HEK293 (cell line): ENCODE measurements around the gene CIAO2B.

Experiments used
- CTCF ChIA-PET: fragments of 350-600 bp; formaldehyde crosslinking; extraction: SDS; loops from one replicate; lab custom pipeline; 2021; ENCODE audit warnings: antibody characterized with exemption; lab: Yijun Ruan, JAX
- POLR2A ChIA-PET: fragments of 300-600 bp; formaldehyde crosslinking; extraction: SDS; loops from one replicate; lab custom pipeline; 2020; ENCODE audit warnings: antibody characterized with exemption, inconsistent platforms; lab: Yijun Ruan, JAX
- H3K27ac ChIP-seq: fragments of 200-500 bp; sonication (Bioruptor generic); 2 replicates; pipeline ENCODE4 v1.5.1; 2014; ENCODE audit warnings: low read depth, low read length, control low read depth, inconsistent platforms; ENCODE audit errors: extremely low read depth
- H3K36me3 ChIP-seq, 2 experiments: fragments of 200-500 bp in 1 of 2; sonication (Bioruptor generic) in 1 of 2; 1 replicate in 1 of 2; 2 replicates in 1 of 2; pipeline ENCODE4 v1.5.1; 2014 to 2017; ENCODE audit warnings: inconsistent platforms in 2 of 2, low read length in 2 of 2; ENCODE audit not compliant: control insufficient read depth in 2 of 2, insufficient read depth in 1 of 2
- H3K4me1 ChIP-seq: fragments of 200-500 bp; sonication (Bioruptor generic); 2 replicates; pipeline ENCODE4 v1.5.1; 2014; ENCODE audit warnings: mild to moderate bottlenecking, low read length, inconsistent platforms; ENCODE audit not compliant: control insufficient read depth, insufficient read depth
- H3K4me3 ChIP-seq: 2 replicates; pipeline ENCODE4 v1.5.1; 2011; ENCODE audit warnings: low read depth, mild to moderate bottlenecking, control low read depth, low read length, moderate library complexity
- H3K9me3 ChIP-seq: fragments of 200-500 bp; sonication (Bioruptor generic); 2 replicates; pipeline ENCODE4 v1.5.1; 2014; ENCODE audit warnings: low read depth, low read length, inconsistent platforms; ENCODE audit not compliant: control insufficient read depth, insufficient read depth
- TCF7L2 ChIP-seq: IDR thresholded peaks from 2 replicates; pipeline ENCODE4 v1.6.1; 2011; ENCODE audit warnings: low read depth, mild to moderate bottlenecking, inconsistent platforms, low read length, moderate library complexity, borderline replicate concordance
- ZFP41 ChIP-seq: fragments of 450-650 bp; formaldehyde crosslinking; IDR thresholded peaks from 2 replicates; pipeline ENCODE4 v1.5.1; 2016; ENCODE audit warnings: missing biosample characterization, missing genetic modification characterization, borderline replicate concordance
- ZNF121 ChIP-seq: fragments of 450-650 bp; formaldehyde crosslinking; IDR thresholded peaks from 2 replicates; pipeline ENCODE4 v1.5.1; 2016; ENCODE audit warnings: missing biosample characterization, missing genetic modification characterization
- ZNF266 ChIP-seq: fragments of 450-650 bp; formaldehyde crosslinking; IDR thresholded peaks from 2 replicates; pipeline ENCODE4 v1.5.1; 2016; ENCODE audit warnings: missing biosample characterization, missing genetic modification characterization, low read depth
- ZNF324 ChIP-seq: fragments of 450-650 bp; formaldehyde crosslinking; IDR thresholded peaks from 2 replicates; pipeline ENCODE4 v1.5.1; 2016; ENCODE audit warnings: missing biosample characterization, missing genetic modification characterization
- ZNF510 ChIP-seq: fragments of 450-650 bp; formaldehyde crosslinking; IDR thresholded peaks from 2 replicates; pipeline ENCODE4 v1.5.1; 2018; ENCODE audit warnings: mild to moderate bottlenecking, missing genetic modification characterization, missing biosample characterization; ENCODE audit not compliant: insufficient replicate concordance
- ZNF514 ChIP-seq: fragments of 450-650 bp; formaldehyde crosslinking; IDR thresholded peaks from 2 replicates; pipeline ENCODE4 v1.5.1; 2016; ENCODE audit warnings: missing biosample characterization, missing genetic modification characterization
- ZNF555 ChIP-seq: fragments of 450-650 bp; formaldehyde crosslinking; conservative IDR thresholded peaks from 2 replicates; pipeline ENCODE4 v1.5.1; 2017; ENCODE audit warnings: missing biosample characterization, mild to moderate bottlenecking, missing genetic modification characterization, inconsistent platforms
- ZNF670 ChIP-seq: fragments of 450-650 bp; formaldehyde crosslinking; IDR thresholded peaks from 2 replicates; pipeline ENCODE4 v1.5.1; 2016; ENCODE audit warnings: missing biosample characterization, missing genetic modification characterization, low read depth
- ZNF776 ChIP-seq: fragments of 450-650 bp; formaldehyde crosslinking; IDR thresholded peaks from 2 replicates; pipeline ENCODE4 v1.5.0; 2017; ENCODE audit warnings: missing biosample characterization, missing genetic modification characterization, borderline replicate concordance
- ZNF791 ChIP-seq: fragments of 450-650 bp; formaldehyde crosslinking; IDR thresholded peaks from 2 replicates; pipeline ENCODE4 v1.5.1; 2016; ENCODE audit warnings: missing biosample characterization, missing genetic modification characterization
- ZSCAN16 ChIP-seq: fragments of 450-650 bp; formaldehyde crosslinking; IDR thresholded peaks from 2 replicates; pipeline ENCODE4 v1.5.1; 2016; ENCODE audit warnings: missing biosample characterization, missing genetic modification characterization
- TF ChIP-seq, protein P1 (sequence below): fragments of 450-650 bp; formaldehyde crosslinking; IDR thresholded peaks from 2 replicates; pipeline ENCODE4 v1.5.1; 2016; ENCODE audit warnings: missing biosample characterization, missing genetic modification characterization
- TF ChIP-seq, protein P2 (sequence below): fragments of 450-650 bp; formaldehyde crosslinking; IDR thresholded peaks from 2 replicates; pipeline ENCODE4 v1.5.1; 2016; ENCODE audit warnings: missing biosample characterization, missing genetic modification characterization

Gene CIAO2B

DNA sequence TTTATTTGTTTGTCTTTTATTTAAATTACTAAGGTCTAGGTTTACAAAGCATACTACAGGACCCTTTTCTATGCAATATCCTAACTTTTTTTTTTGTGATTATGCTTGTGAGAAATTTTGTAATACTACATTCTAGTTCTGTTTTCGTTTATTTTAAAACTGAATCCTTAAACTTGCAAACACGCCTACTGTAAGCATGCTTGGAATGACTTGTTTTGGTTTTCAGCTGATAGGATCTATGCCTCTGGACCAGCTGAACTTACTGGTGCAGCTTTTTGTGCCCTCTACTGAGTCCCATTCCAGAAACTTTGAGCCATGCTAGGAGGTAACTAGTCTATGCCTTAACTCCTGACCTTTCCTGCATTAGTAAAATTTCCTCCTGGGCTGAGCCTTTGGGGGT, 47.9 kb downstream of the CIAO2B start (continued):
- TF ChIP-seq, protein P1, sequence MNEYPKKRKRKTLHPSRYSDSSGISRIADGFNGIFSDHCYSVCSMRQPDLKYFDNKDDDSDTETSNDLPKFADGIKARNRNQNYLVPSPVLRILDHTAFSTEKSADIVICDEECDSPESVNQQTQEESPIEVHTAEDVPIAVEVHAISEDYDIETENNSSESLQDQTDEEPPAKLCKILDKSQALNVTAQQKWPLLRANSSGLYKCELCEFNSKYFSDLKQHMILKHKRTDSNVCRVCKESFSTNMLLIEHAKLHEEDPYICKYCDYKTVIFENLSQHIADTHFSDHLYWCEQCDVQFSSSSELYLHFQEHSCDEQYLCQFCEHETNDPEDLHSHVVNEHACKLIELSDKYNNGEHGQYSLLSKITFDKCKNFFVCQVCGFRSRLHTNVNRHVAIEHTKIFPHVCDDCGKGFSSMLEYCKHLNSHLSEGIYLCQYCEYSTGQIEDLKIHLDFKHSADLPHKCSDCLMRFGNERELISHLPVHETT, result no peak

DNA sequence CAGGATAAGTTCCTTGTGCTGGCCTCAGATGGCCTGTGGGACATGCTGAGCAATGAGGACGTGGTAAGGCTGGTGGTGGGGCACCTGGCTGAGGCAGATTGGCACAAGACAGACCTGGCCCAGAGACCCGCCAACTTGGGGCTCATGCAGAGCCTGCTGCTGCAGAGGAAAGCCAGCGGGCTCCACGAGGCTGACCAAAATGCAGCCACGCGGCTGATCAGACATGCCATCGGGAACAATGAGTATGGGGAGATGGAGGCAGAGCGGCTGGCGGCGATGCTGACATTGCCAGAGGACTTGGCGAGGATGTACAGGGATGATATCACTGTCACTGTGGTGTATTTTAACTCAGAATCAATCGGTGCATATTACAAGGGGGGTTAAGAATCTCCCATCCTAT, 48.7 kb downstream of the CIAO2B start:
- TF ChIP-seq, protein P2, sequence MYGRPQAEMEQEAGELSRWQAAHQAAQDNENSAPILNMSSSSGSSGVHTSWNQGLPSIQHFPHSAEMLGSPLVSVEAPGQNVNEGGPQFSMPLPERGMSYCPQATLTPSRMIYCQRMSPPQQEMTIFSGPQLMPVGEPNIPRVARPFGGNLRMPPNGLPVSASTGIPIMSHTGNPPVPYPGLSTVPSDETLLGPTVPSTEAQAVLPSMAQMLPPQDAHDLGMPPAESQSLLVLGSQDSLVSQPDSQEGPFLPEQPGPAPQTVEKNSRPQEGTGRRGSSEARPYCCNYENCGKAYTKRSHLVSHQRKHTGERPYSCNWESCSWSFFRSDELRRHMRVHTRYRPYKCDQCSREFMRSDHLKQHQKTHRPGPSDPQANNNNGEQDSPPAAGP (tag by site-specific recombination), result no peak
- TF ChIP-seq ZNF670 (tag by site-specific recombination), result no peak
- no peak for TF ChIP-seq ZNF266 (tag by site-specific recombination)
- TF ChIP-seq ZNF121 (tag by site-specific recombination), result no peak
- TF ChIP-seq ZNF510 (tag by site-specific recombination), result no peak
- no peak for TF ChIP-seq ZNF514
- no peak for TF ChIP-seq ZNF324
- TF ChIP-seq ZNF555, result no peak
- TF ChIP-seq ZNF791 (tag by site-specific recombination), result no peak
- TF ChIP-seq TCF7L2, result no peak
- TF ChIP-seq ZNF776, result no peak
- TF ChIP-seq, all 188 proteins: peak for 0
- H3K27ac ChIP-seq, result no peak overlapping the region
- H3K9me3 ChIP-seq, result no peaks in the 10 kb centered on the region
- ChIA-PET CTCF (interaction anchor here (0.7 to 1.6 kb wide), 2 partner anchors 9 to 146 kb away, joined by 3 to 14 read pairs; no protein-coding TSS in a partner anchor), POLR2A (no interaction called here)
- peaks cover 8% of the 10 kb centered on the region for H3K4me1 ChIP-seq
- H3K36me3 ChIP-seq, result peaks cover 12 to 35% of the 10 kb centered on the region in 2 experiments; a peak in 2 of 3 replicates
- H3K4me3 ChIP-seq, result no peak overlapping the region

DNA sequence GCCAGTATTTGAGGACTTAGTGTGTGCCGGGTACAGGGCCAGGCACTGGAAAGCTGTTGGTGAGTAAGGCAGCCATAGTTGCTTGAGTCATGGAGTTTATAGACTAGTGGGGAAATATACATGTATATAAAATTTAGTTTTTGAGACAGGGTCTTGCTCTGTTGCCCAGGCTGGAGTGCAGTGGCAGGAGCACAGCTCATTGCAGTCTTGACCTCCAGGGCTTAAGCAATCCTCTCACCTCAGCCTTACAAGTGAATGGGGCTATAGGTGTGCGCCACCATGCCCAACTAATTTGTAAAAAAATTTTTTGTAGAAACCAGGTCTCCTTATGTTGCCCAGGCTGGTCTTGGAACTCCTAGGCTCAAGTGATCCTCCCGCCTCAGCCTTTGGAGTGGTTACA, 51.5 kb downstream of the CIAO2B start:
- Histone ChIP-seq H3K36me3 (peaks cover 4 to 30% of the 10 kb centered on the region in 2 experiments; a peak in 2 of 3 replicates), H3K4me3 (no peak overlapping the region), H3K9me3 (no peaks in the 10 kb centered on the region), H3K27ac (no peak overlapping the region), H3K4me1 (peaks cover 8% of the 10 kb centered on the region)
- ChIA-PET CTCF (interaction anchor here (0.6 to 1.4 kb wide), 4 partner anchors 8 to 165 kb away, joined by 3 to 6 read pairs (median 4); no protein-coding TSS in a partner anchor), POLR2A (no interaction called here)
- no peak for TF ChIP-seq ZSCAN16 (tag by site-specific recombination)
- no peak for TF ChIP-seq ZFP41 (tag by site-specific recombination)
- peak; percentile 65; the same call in 1 of the 2 replicates for TF ChIP-seq ZNF121 (tag by site-specific recombination)
